ENCODE data around the gene ANKRD44.
"Not testable (repeated sequence)": the region's sequence is repeated elsewhere in the genome, so short reads cannot be mapped to it uniquely, and the experiment has no call there.

Gene ANKRD44

GRCh38 chr2:197073701-197074433 lies 236.7 kb downstream of the ANKRD44 start:
- no peak for DNase-seq (ENCODE audit: low spot score)

- DNase-seq (ENCODE audit: low spot score) = no peak
Measured at GRCh38 chr2:197073270-197073669, 237.3 kb downstream of the ANKRD44 start.

- no peak for DNase-seq (ENCODE audit: low spot score)
Measured at GRCh38 chr2:197072533-197072932, 238.0 kb downstream of the ANKRD44 start.

- DNase-seq (ENCODE audit: low spot score) = no peak
Measured at GRCh38 chr2:197071790-197072436, 238.7 kb downstream of the ANKRD44 start.

GRCh38 chr2:197071213-197071612 lies 239.4 kb downstream of the ANKRD44 start:
- no peak for DNase-seq (ENCODE audit: low spot score)

GRCh38 chr2:197069958-197070357 lies 240.6 kb downstream of the ANKRD44 start:
- no peak for DNase-seq (ENCODE audit: low spot score)

- not testable (repeated sequence) for DNase-seq (ENCODE audit: low spot score)
Measured at GRCh38 chr2:197062574-197062973, 248.0 kb downstream of the ANKRD44 start.

GRCh38 chr2:197059477-197059876 lies 251.1 kb downstream of the ANKRD44 start:
- no peak for DNase-seq (ENCODE audit: low spot score)

GRCh38 chr2:197058777-197059300 lies 251.7 kb downstream of the ANKRD44 start:
- no peak for DNase-seq (ENCODE audit: low spot score)

- DNase-seq (ENCODE audit: low spot score) = no peak
Measured at GRCh38 chr2:197057959-197058358, 252.6 kb downstream of the ANKRD44 start.

- DNase-seq (ENCODE audit: low spot score) = no peak
Measured at GRCh38 chr2:197055045-197055444, 255.5 kb downstream of the ANKRD44 start.

GRCh38 chr2:197054437-197054836 lies 256.1 kb downstream of the ANKRD44 start:
- DNase-seq (ENCODE audit: low spot score) = no peak

- DNase-seq (ENCODE audit: low spot score) = no peak
Measured at GRCh38 chr2:197052356-197052755, 258.2 kb downstream of the ANKRD44 start.

GRCh38 chr2:197045115-197045514 lies 265.5 kb downstream of the ANKRD44 start:
- DNase-seq (ENCODE audit: low spot score) = no peak

GRCh38 chr2:197042739-197043196 lies 267.8 kb downstream of the ANKRD44 start:
- DNase-seq (ENCODE audit: low spot score) = no peak

GRCh38 chr2:197037863-197038398 lies 272.6 kb downstream of the ANKRD44 start:
- no peak for DNase-seq (ENCODE audit: low spot score)

- DNase-seq (ENCODE audit: low spot score) = no peak
Measured at GRCh38 chr2:197035002-197035401, 275.6 kb downstream of the ANKRD44 start.

GRCh38 chr2:197034292-197034691 lies 276.3 kb downstream of the ANKRD44 start:
- no peak for DNase-seq (ENCODE audit: low spot score)

- DNase-seq (ENCODE audit: low spot score) = no peak
Measured at GRCh38 chr2:197033222-197033621, 277.4 kb downstream of the ANKRD44 start.

- no peak for DNase-seq (ENCODE audit: low spot score)
Measured at GRCh38 chr2:197031803-197032202, 278.8 kb downstream of the ANKRD44 start.

GRCh38 chr2:197030090-197030489 lies 280.5 kb downstream of the ANKRD44 start:
- DNase-seq (ENCODE audit: low spot score) = no peak

GRCh38 chr2:197028633-197029032 lies 281.9 kb downstream of the ANKRD44 start:
- DNase-seq (ENCODE audit: low spot score) = no peak

GRCh38 chr2:197028230-197028629 lies 282.4 kb downstream of the ANKRD44 start:
- no peak for DNase-seq (ENCODE audit: low spot score)
